ENCODE results near the gene KMT5C. TPM values are rescaled to one million over a fixed set of nuclear protein-coding genes. Genes with fewer than 3 reads are reported as not detected.

Gene KMT5C
- total RNA-seq, 4 donors from 2014 or later, result 17.3 to 61.8 (median 39.1) TPM

DNA sequence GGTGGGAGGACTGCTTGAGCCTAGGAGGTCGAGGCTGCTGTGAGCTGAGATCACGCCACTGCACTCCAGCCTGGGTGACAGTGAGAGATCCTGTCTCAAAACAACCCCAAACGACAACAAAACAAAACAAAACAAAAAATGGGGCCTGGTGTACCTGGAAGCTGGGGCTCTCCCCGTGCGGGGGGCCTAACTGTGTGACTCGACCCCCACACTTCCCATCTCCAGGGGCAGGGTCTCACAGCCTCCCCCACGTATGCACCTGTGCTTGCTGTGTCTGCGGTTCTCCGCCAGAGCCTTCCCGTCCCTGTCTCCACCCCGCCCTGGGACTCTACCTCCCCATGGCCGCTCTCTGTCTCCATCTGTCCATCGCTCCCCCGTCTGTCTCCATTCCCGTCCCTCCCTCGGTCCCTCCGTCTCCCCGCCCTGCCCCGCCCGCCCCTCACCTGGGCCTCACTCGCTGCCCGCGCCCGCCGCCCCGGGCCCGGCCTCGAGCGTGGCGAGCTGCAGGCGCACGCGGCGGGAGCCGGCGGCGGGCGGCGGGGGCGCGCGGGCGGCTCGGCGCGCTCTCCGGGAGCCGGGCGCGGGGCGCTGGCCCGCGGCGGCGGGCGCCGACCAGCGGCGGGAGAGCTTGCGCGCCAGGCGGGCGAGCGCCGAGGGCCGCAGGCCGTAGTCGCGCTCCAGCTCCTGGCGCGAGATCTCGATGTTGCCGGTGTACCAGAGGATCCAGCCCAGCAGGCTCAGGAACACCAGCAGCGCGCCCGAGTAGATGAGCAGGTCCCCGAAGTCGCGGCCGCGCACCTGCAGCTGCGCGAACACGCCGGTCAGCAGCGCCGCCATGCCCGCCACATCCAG lies 43.8 kb downstream of the KMT5C start:
- peak overlapping the region; percentile 87 for H3K4me3 ChIP-seq
- peak overlapping the region; percentile 81 for H3K27ac ChIP-seq
- H3K9me3 ChIP-seq, result no peaks in the 10 kb centered on the region
- H3K4me1 ChIP-seq, result peaks cover 42% of the 10 kb centered on the region
- no peak for DNase-seq (ENCODE audit: low spot score in 2 of 2)
- H3K36me3 ChIP-seq, result peaks cover 15% of the 10 kb centered on the region
- H3K27me3 ChIP-seq, result no peaks in the 10 kb centered on the region
- TF ChIP-seq POLR2AphosphoS5 (IDR thresholded peaks at IDR 0.05) (no peak), POLR2A (IDR thresholded peaks at IDR 0.05) (no peak), EP300 (IDR thresholded peaks at IDR 0.05) (no peak)
- TF ChIP-seq, protein P1, sequence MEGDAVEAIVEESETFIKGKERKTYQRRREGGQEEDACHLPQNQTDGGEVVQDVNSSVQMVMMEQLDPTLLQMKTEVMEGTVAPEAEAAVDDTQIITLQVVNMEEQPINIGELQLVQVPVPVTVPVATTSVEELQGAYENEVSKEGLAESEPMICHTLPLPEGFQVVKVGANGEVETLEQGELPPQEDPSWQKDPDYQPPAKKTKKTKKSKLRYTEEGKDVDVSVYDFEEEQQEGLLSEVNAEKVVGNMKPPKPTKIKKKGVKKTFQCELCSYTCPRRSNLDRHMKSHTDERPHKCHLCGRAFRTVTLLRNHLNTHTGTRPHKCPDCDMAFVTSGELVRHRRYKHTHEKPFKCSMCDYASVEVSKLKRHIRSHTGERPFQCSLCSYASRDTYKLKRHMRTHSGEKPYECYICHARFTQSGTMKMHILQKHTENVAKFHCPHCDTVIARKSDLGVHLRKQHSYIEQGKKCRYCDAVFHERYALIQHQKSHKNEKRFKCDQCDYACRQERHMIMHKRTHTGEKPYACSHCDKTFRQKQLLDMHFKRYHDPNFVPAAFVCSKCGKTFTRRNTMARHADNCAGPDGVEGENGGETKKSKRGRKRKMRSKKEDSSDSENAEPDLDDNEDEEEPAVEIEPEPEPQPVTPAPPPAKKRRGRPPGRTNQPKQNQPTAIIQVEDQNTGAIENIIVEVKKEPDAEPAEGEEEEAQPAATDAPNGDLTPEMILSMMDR (IDR thresholded peaks at IDR 0.05), result no peak
- 17% methylated on average over 18 of the region's 88 CpGs for WGBS

DNA sequence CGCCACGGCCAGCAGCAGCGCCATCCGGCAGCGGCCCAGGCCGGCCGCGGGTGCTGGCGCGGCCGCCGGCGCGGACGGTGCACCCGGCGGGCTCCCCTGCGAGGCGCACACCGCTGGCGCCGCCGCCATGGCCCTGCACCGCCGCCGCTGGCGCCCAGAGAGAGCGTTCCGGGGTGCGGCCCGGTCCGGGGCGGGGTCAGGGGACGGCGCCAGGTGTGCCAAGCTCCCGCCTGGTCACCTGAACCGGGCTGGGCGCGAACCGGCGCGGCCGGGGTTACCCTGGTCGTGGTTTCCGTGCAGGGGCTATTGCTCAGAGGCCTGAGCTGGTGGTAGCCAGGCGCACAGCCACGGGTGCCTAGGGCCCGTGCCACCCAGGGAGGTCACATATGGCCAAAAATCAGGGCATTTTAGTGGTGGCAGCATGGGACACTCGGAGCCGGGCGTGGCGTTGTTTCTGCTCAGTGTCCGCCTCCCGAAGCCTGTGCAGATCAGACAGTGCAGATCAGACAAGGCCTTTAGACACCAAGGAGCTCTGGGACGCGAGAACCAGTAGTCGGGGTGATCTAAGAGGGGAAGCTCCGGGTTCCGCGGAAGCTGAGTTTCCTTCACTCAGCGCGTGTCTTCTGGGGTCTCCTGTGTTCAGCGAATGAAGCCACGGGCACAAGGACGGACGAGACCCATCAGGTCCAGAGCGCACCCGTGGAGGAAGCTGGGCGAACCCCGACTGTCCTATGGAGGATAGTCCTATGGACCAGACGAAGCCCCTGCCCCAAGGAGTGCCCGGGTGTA lies 44.6 kb downstream of the KMT5C start, which contains the start of gene TMEM238:
TMEM238 (minus strand) TSS at position 162 of the 789 bp plus-strand sequence; CDS start at position 129, 33 bp downstream.
- Histone ChIP-seq H3K9me3 (no peaks in the 10 kb centered on the region), H3K27me3 (no peaks in the 10 kb centered on the region), H3K4me1 (peaks cover 47% of the 10 kb centered on the region), H3K27ac (peak within 1 kb of the TSS; percentile 81), H3K4me3 (peak within 1 kb of the TSS; percentile 87), H3K36me3 (peaks cover 23% of the 10 kb centered on the region)
- TF ChIP-seq POLR2A (IDR thresholded peaks at IDR 0.05), result no peak
- TF ChIP-seq, protein P1 (IDR thresholded peaks at IDR 0.05), result no peak
- TF ChIP-seq POLR2AphosphoS5 (IDR thresholded peaks at IDR 0.05), result no peak
- no peak for TF ChIP-seq EP300 (IDR thresholded peaks at IDR 0.05)
- WGBS, result 40% methylated on average over 5 of the region's 72 CpGs
- no peak for DNase-seq (ENCODE audit: low spot score in 2 of 2)

DNA sequence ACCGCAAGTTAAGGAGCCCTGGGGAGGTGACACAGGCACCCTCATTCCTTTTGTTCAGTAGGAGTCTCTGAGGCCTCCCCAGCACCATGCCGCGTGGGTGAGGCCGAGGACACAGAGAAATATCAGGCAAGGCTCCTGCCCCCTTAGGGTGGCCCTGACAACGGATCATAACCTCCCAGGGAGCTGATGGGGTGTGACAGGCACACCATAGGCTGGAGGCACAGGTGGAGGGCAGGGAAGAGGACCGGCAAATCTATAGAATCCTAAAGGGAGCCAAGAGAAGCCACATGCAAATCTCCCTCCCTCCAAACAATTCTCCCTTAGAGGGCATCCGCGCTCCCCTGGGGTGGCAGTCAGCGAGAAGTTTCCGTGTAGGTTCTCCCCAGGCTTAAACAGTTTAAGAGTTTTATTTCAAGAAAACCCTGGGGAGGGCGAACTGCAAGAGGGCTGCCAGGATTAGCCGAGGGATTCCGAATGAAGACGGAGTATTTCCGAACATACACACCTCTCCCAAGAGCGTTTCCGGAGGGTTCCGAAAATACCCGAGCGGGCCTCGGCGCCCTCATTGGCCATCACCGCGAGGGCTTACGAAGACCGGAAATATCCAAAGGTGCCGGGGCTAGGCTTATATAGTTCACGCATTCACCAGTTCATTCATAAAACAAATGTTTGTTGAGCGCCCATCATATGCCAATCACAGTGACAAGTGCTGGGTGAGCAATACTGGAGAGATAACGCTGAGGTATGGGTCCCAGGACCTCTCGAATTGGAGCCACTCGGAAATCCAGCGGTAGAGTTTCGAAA lies 45.4 kb downstream of the KMT5C start:
- H3K4me3 ChIP-seq, result peak overlapping the region; percentile 87
- WGBS, result under 1% methylated on average over 28 of the region's 34 CpGs
- peak overlapping the region; percentile 81 for H3K27ac ChIP-seq
- peaks cover 50% of the 10 kb centered on the region for H3K4me1 ChIP-seq
- H3K27me3 ChIP-seq, result no peaks in the 10 kb centered on the region
- no peaks in the 10 kb centered on the region for H3K9me3 ChIP-seq
- peak; percentile 97 to 98 for DNase-seq (ENCODE audit: low spot score in 2 of 2)
- no peak for TF ChIP-seq EP300 (IDR thresholded peaks at IDR 0.05)
- no peak for TF ChIP-seq POLR2AphosphoS5 (IDR thresholded peaks at IDR 0.05)
- no peak for TF ChIP-seq POLR2A (IDR thresholded peaks at IDR 0.05)
- TF ChIP-seq, protein P1 (IDR thresholded peaks at IDR 0.05), result no peak
- H3K36me3 ChIP-seq, result peaks cover 31% of the 10 kb centered on the region

DNA sequence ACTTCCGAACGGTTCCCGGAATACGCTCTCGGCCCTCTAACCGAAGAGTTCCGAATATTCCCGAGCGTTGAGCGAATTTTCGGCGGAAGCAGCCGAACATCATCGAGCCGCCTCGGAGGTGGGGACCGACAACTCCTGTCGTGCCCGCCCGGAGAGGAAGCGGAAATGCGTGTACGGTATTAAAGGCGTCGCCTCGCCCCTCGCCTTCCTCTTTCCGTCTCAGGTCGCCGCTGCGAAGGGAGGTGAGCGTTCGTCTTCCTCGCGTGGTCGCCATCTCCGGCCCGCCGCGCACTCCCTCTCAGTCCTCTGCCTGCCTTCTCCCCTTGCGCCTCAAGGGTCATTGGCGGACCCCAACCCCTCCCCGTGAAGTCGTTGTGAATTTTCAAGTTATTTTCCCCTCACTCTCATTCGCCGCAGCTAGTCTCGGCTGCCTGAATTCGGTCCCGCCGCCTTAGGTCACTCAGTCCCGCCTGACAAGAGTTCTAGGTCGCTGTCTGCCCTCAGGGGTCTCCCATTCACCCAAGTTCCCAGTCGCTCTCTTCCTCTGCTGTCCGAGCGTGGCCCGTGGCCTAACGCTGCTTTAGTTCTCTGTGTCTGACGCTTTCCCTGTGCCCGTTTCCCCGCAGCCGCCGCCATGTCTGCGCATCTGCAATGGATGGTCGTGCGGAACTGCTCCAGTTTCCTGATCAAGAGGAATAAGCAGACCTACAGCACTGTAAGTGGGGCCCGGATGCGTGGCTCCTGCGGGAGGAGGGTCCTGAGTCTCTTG lies 46.2 kb downstream of the KMT5C start, which contains the start of gene RPL28:
RPL28 (plus strand) TSS at position 209 of the 769 bp plus-strand sequence; CDS start at position 635, 426 bp downstream.
- TF ChIP-seq POLR2A (IDR thresholded peaks at IDR 0.05), result peak; percentile 95 to 99
- TF ChIP-seq, protein P1 (IDR thresholded peaks at IDR 0.05), result no peak
- no peak for TF ChIP-seq EP300 (IDR thresholded peaks at IDR 0.05)
- peak; percentile 92 to 99 (median 99) for TF ChIP-seq POLR2AphosphoS5 (IDR thresholded peaks at IDR 0.05)
- peak within 1 kb of the TSS; percentile 81 for H3K27ac ChIP-seq
- peaks cover 39% of the 10 kb centered on the region for H3K36me3 ChIP-seq
- H3K4me3 ChIP-seq, result peak within 1 kb of the TSS; percentile 87
- H3K4me1 ChIP-seq, result peaks cover 57% of the 10 kb centered on the region
- no peaks in the 10 kb centered on the region for H3K27me3 ChIP-seq
- WGBS, result 0% methylated on average over 67 of the region's 68 CpGs
- H3K9me3 ChIP-seq, result no peaks in the 10 kb centered on the region
- DNase-seq (ENCODE audit: low spot score in 2 of 2), result peak; percentile 99

Measured in suprapubic skin (tissue), 4 donors.